Measurements from ENCODE around the gene SCUBE1.

DNA sequence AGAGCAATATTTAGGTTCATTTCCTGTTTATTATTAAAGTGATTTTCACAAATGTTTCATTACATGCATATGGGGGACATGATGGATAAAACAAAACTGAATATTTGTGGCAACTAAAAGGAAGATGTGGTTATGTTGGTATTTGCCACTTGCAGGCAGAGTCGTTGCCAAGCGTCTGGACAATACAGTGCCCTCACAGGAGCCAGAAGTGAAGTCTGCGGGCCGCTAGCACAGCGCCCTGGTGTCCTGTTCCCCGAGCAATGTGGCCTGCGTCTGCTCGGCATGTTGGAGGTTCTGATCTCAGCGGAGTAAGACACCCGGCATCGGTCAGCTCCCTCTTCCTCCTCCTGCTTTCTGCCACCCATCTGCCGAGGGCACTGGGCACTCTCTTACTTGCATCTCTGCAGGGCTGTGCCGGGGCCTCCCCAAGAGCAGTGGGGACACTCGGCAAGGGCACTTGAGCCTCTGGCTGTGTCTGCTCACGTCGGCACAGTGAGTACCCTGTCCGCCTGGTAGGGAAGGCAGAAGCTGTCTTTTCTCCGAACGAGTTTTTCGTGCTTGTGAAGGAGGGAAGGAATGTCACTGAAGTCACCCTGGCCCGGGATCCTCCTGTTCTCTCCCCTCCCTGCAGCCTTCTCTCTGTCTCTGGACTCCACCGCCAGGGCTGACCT is 145.8 kb downstream of the SCUBE1 start:
- TF ChIP-seq, protein P1, sequence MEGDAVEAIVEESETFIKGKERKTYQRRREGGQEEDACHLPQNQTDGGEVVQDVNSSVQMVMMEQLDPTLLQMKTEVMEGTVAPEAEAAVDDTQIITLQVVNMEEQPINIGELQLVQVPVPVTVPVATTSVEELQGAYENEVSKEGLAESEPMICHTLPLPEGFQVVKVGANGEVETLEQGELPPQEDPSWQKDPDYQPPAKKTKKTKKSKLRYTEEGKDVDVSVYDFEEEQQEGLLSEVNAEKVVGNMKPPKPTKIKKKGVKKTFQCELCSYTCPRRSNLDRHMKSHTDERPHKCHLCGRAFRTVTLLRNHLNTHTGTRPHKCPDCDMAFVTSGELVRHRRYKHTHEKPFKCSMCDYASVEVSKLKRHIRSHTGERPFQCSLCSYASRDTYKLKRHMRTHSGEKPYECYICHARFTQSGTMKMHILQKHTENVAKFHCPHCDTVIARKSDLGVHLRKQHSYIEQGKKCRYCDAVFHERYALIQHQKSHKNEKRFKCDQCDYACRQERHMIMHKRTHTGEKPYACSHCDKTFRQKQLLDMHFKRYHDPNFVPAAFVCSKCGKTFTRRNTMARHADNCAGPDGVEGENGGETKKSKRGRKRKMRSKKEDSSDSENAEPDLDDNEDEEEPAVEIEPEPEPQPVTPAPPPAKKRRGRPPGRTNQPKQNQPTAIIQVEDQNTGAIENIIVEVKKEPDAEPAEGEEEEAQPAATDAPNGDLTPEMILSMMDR (IDR thresholded peaks at IDR 0.05; ENCODE audit: extremely low read depth in 1 of 2, insufficient read depth in 1 of 2, low read depth in 1 of 2, low read length in 2 of 2): no peak
- TF ChIP-seq EZH2 (IDR thresholded peaks at IDR 0.05; ENCODE audit: borderline replicate concordance, low read depth, low read length, severe bottlenecking): no peak
- no peak for TF ChIP-seq POLR2AphosphoS5 (IDR thresholded peaks at IDR 0.05; ENCODE audit: insufficient read depth, low read depth, low read length)
- TF ChIP-seq JUN (IDR thresholded peaks at IDR 0.05; ENCODE audit: borderline replicate concordance, insufficient read depth, insufficient read length, low read depth): no peak
- TF ChIP-seq POLR2A (IDR thresholded peaks at IDR 0.05; ENCODE audit: low read depth, low read length): no peak
- TF ChIP-seq, protein P2, sequence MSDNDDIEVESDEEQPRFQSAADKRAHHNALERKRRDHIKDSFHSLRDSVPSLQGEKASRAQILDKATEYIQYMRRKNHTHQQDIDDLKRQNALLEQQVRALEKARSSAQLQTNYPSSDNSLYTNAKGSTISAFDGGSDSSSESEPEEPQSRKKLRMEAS (IDR thresholded peaks at IDR 0.05; ENCODE audit: insufficient read depth, insufficient read length): no peak
- no peak for TF ChIP-seq MYC (IDR thresholded peaks at IDR 0.05; ENCODE audit: low read depth, low read length)
- TF ChIP-seq GATA2 (IDR thresholded peaks at IDR 0.05; ENCODE audit: insufficient read depth, insufficient read length, low read depth, low read length): no peak
- TF ChIP-seq FOS (IDR thresholded peaks at IDR 0.05; ENCODE audit: borderline replicate concordance, insufficient read depth, low read length): no peak

All from endothelial cell of umbilical vein (primary cell).